ENCODE results near the gene NRAS. TPM values are rescaled to one million over a fixed set of nuclear protein-coding genes. Genes with fewer than 3 reads are reported as not detected.

Gene NRAS
- total RNA-seq, 1 donor from 2014 or later, result 12.8 TPM

GRCh38 chr1:114671011-114671938, 45.3 kb downstream of the NRAS start:
- Histone ChIP-seq H3K4me3 (peak overlapping the region in 1 of 2 donors; percentile 89), H3K9me3 (no peaks in the 10 kb centered on the region), H3K36me3 (no peaks in the 10 kb centered on the region), H3K4me1 (peaks cover 11% of the 10 kb centered on the region), H3K27ac (peak overlapping the region; percentile 92), H3K27me3 (no peaks in the 10 kb centered on the region)
- DNase-seq (ENCODE audit: extremely low spot score in 2 of 2), result no peak
- TF ChIP-seq POLR2A (IDR thresholded peaks at IDR 0.05) (no peak), POLR2AphosphoS5 (IDR thresholded peaks at IDR 0.05; ENCODE audit: insufficient read depth in 1 of 2, low read depth in 1 of 2) (no peak), CTCF (IDR thresholded peaks at IDR 0.05) (peak in 1 of 3 experiments; percentile 18)
- intact Hi-C loops (cut with DNase I), result no loop called here

GRCh38 chr1:114670083-114671010, 46.2 kb downstream of the NRAS start:
- Histone ChIP-seq H3K27ac (peak overlapping the region; percentile 92), H3K4me1 (peaks cover 11% of the 10 kb centered on the region), H3K9me3 (no peaks in the 10 kb centered on the region), H3K36me3 (no peaks in the 10 kb centered on the region), H3K4me3 (peak overlapping the region; percentile 82 to 89), H3K27me3 (no peaks in the 10 kb centered on the region)
- peak in 1 of 2 donors; percentile 84 for TF ChIP-seq POLR2AphosphoS5 (IDR thresholded peaks at IDR 0.05; ENCODE audit: insufficient read depth in 1 of 2, low read depth in 1 of 2)
- no peak for TF ChIP-seq CTCF (IDR thresholded peaks at IDR 0.05)
- intact Hi-C loops (cut with DNase I), result no loop called here
- DNase-seq (ENCODE audit: extremely low spot score in 2 of 2), result peak; percentile 96 to 97

GRCh38 chr1:114669562-114670082, 46.9 kb downstream of the NRAS start, which contains the start of gene DENND2C:
Gene DENND2C, minus strand, starts transcription at chr1:114670049. Its CDS starts 44,065 bp downstream, at chr1:114625984.
- no peak for DNase-seq (ENCODE audit: extremely low spot score in 2 of 2)
- intact Hi-C loops (cut with DNase I), result no loop called here
- Histone ChIP-seq H3K27ac (peak within 1 kb of the TSS; percentile 92), H3K36me3 (no peaks in the 10 kb centered on the region), H3K4me3 (peak within 1 kb of the TSS; percentile 82 to 89), H3K27me3 (no peaks in the 10 kb centered on the region), H3K9me3 (no peaks in the 10 kb centered on the region), H3K4me1 (peaks cover 11% of the 10 kb centered on the region)
- TF ChIP-seq CTCF (IDR thresholded peaks at IDR 0.05), result no peak
- TF ChIP-seq POLR2A (IDR thresholded peaks at IDR 0.05), result peak in 1 of 2 donors; percentile 34

- peak overlapping the region; percentile 92 for H3K27ac ChIP-seq
- DNase-seq (ENCODE audit: extremely low spot score in 2 of 2), result no peak
- intact Hi-C loops (cut with DNase I), result no loop called here
These were observed 47.6 kb downstream of the NRAS start for GRCh38 chr1:114668784-114669561.

More at GRCh38 chr1:114668784-114669561, 47.6 kb downstream of the NRAS start:
- Histone ChIP-seq H3K27me3 (no peaks in the 10 kb centered on the region), H3K36me3 (no peaks in the 10 kb centered on the region), H3K9me3 (no peaks in the 10 kb centered on the region), H3K4me1 (peaks cover 11% of the 10 kb centered on the region), H3K4me3 (peak overlapping the region; percentile 82 to 89)
- no peak for TF ChIP-seq CTCF (IDR thresholded peaks at IDR 0.05)
